HepG2 (cell line): ENCODE data around the gene PTPRM. TPM values are rescaled to one million over a fixed set of nuclear protein-coding genes. Genes with fewer than 3 reads are reported as not detected.
A peak's percentile ranks its signal among the peaks of the same experiment; 100 is the strongest.

Source experiments
- CHCHD3 ChIP-seq: sonication (generic); formaldehyde crosslinking; IDR thresholded peaks from 2 replicates; pipeline ENCODE4 v1.8.0; 2022; ENCODE audit warnings: mild to moderate bottlenecking, missing genetic modification reagents, moderate library complexity
- EEA1 ChIP-seq: sonication (generic); formaldehyde crosslinking; IDR thresholded peaks from 2 replicates; pipeline ENCODE4 v1.5.1; 2020; ENCODE audit warnings: mild to moderate bottlenecking, missing genetic modification reagents, borderline replicate concordance
- HDAC6 ChIP-seq: fragments of 200-600 bp; sonication (generic); IDR thresholded peaks from 2 replicates; pipeline ENCODE4 v1.7.0; 2017; ENCODE audit warnings: mild to moderate bottlenecking, antibody characterized with exemption, low read length, low read depth
- MIXL1 ChIP-seq: IDR thresholded peaks from 2 replicates; pipeline ENCODE4 v1.6.1; 2016
- SOX6 ChIP-seq, 2 experiments: fragments of 450-650 bp in 1 of 2; sonication (generic) in 1 of 2; formaldehyde crosslinking in 1 of 2; IDR thresholded peaks; 2 replicates each; pipeline versions ENCODE4 v1.4.0 to v1.6.1; 2017 to 2020; ENCODE audit warnings: antibody characterized with exemption in 1 of 2, mild to moderate bottlenecking in 1 of 2, missing genetic modification reagents in 1 of 2
- SP2 ChIP-seq: sonication (generic); formaldehyde crosslinking; IDR thresholded peaks from 2 replicates; pipeline ENCODE4 v1.5.1; 2020; ENCODE audit warnings: mild to moderate bottlenecking, missing genetic modification reagents
- ZKSCAN5 ChIP-seq: sonication (generic); formaldehyde crosslinking; IDR thresholded peaks from 2 replicates; pipeline ENCODE4 v1.5.1; 2020; ENCODE audit warnings: mild to moderate bottlenecking, missing genetic modification reagents
- ZNF121 ChIP-seq: sonication (generic); formaldehyde crosslinking; IDR thresholded peaks from 2 replicates; pipeline ENCODE4 v1.5.0; 2020; ENCODE audit warnings: mild to moderate bottlenecking, missing genetic modification reagents
- ZNF567 ChIP-seq: sonication (generic); formaldehyde crosslinking; IDR thresholded peaks from 2 replicates; pipeline ENCODE4 v1.8.1; 2023; ENCODE audit warnings: mild to moderate bottlenecking, missing genetic modification reagents, borderline replicate concordance
- ZNF598 ChIP-seq: sonication (generic); formaldehyde crosslinking; IDR thresholded peaks from 2 replicates; pipeline ENCODE4 v1.5.1; 2020; ENCODE audit warnings: mild to moderate bottlenecking, missing genetic modification reagents, borderline replicate concordance
- ZSCAN31 ChIP-seq: sonication (generic); formaldehyde crosslinking; IDR thresholded peaks from 2 replicates; pipeline ENCODE4 v1.5.0; 2020; ENCODE audit warnings: low read depth, mild to moderate bottlenecking, missing genetic modification reagents
- polyA plus RNA-seq, 8 experiments: library from polyadenylated mRNA; depleted of rRNA in 3 of 8; stranded (reverse) in 7 of 8; unstranded in 1 of 8; fragments of >200 nt; fragmentation: Illumina TruSeq in 4 of 8; extraction: Trizol in 4 of 8; gene quantifications; 2 replicates each; pipeline versions ENCODE4 v1.2.1 to v1.2.3, GENCODE V29; 2011 to 2016; ENCODE audit warnings: low read depth in 4 of 8, missing spikeins in 1 of 8, mixed read lengths in 1 of 8; ENCODE audit not compliant: insufficient read depth in 1 of 8
- total RNA-seq, 5 experiments: library from RNA; depleted of rRNA; stranded (reverse); fragments of >200 nt; fragmentation: Illumina TruSeq; extraction: Trizol; gene quantifications; 2 replicates each; pipeline ENCODE4 v1.2.3, GENCODE V29; 2016; ENCODE audit warnings: low read depth in 1 of 5
- TF ChIP-seq, protein P1 (sequence below), 2 experiments: sonication (generic) in 1 of 2; formaldehyde crosslinking in 1 of 2; IDR thresholded peaks; 2 replicates each; pipeline versions ENCODE4 v1.4.0 to v1.6.1; 2016 to 2020; ENCODE audit warnings: borderline replicate concordance in 1 of 2, low read depth in 1 of 2, mild to moderate bottlenecking in 1 of 2, missing genetic modification reagents in 1 of 2
- TF ChIP-seq, protein P2 (sequence below): sonication (generic); formaldehyde crosslinking; IDR thresholded peaks from 2 replicates; pipeline ENCODE4 v1.8.0; 2022; ENCODE audit warnings: mild to moderate bottlenecking, missing genetic modification reagents
- TF ChIP-seq, protein P3 (sequence below): IDR thresholded peaks from 2 replicates; pipeline ENCODE4 v1.6.1; 2016; ENCODE audit warnings: low read depth, missing genetic modification reagents, missing compliant biosample characterization
- TF ChIP-seq, protein P4 (sequence below): sonication (generic); formaldehyde crosslinking; IDR thresholded peaks from 2 replicates; pipeline ENCODE4 v1.4.0; 2020; ENCODE audit warnings: mild to moderate bottlenecking, missing genetic modification reagents, borderline replicate concordance

The PTPRM gene
- total and polyA plus RNA-seq, 2 of the 13 experiments (the other 11 are each of a cell fraction or from before 2014, with no cell fraction given) = 12.6 to 108 TPM

DNA sequence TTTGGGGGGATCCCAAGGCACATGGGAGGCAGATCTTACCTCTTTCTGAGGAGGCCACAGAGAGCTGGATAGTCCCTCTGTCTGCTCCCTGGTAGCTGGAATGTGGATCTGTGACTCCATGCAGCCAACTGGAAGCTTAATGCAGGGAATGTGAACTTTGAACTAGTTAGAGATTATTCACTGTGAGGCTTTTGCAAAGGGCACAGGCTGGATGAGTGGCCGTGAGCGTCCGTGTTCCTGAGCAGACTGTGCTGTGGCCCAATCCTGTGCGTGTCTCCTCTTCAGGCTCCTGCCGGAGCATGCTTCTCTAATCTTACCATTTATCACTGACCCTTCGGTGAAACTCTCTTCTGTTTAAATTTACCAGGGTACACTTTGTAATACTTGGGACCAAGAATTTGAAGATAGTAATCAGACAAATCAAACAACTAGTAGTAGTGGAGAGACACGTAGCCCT is 187.6 kb downstream of the PTPRM start (continued):
- TF ChIP-seq HDAC6 = no peak
- TF ChIP-seq ZSCAN31 = no peak
- peak; percentile 86; the same call in 1 of the 2 replicates for TF ChIP-seq ZNF567 (CRISPR knock-in tag)
- TF ChIP-seq CHCHD3 (CRISPR knock-in tag) = no peak
- TF ChIP-seq SP2 (CRISPR knock-in tag) = no peak
- TF ChIP-seq ZNF598 = 0 out of 2 replicates have a peak, but pooled peaks have one; percentile 54
- TF ChIP-seq EEA1 (CRISPR knock-in tag) = no peak
- no peak for TF ChIP-seq ZNF121 (CRISPR knock-in tag)
- no peak; the same call in 1 of the 2 replicates for TF ChIP-seq ZKSCAN5
- peak; percentile 44; the same call in 1 of the 2 replicates for TF ChIP-seq MIXL1 (CRISPR knock-in tag)
- TF ChIP-seq, protein P1, sequence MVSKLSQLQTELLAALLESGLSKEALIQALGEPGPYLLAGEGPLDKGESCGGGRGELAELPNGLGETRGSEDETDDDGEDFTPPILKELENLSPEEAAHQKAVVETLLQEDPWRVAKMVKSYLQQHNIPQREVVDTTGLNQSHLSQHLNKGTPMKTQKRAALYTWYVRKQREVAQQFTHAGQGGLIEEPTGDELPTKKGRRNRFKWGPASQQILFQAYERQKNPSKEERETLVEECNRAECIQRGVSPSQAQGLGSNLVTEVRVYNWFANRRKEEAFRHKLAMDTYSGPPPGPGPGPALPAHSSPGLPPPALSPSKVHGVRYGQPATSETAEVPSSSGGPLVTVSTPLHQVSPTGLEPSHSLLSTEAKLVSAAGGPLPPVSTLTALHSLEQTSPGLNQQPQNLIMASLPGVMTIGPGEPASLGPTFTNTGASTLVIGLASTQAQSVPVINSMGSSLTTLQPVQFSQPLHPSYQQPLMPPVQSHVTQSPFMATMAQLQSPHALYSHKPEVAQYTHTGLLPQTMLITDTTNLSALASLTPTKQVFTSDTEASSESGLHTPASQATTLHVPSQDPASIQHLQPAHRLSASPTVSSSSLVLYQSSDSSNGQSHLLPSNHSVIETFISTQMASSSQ (IDR thresholded peaks at IDR 0.05; ENCODE audit: low read depth) = no peak
- TF ChIP-seq, protein P1 (CRISPR knock-in tag; IDR thresholded peaks at IDR 0.05; ENCODE audit: borderline replicate concordance) = peak; percentile 41; the same call in 1 of the 2 replicates
- TF ChIP-seq, protein P2, sequence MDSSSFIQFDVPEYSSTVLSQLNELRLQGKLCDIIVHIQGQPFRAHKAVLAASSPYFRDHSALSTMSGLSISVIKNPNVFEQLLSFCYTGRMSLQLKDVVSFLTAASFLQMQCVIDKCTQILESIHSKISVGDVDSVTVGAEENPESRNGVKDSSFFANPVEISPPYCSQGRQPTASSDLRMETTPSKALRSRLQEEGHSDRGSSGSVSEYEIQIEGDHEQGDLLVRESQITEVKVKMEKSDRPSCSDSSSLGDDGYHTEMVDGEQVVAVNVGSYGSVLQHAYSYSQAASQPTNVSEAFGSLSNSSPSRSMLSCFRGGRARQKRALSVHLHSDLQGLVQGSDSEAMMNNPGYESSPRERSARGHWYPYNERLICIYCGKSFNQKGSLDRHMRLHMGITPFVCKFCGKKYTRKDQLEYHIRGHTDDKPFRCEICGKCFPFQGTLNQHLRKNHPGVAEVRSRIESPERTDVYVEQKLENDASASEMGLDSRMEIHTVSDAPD = peak; percentile 50; the same call in 1 of the 2 replicates
- TF ChIP-seq, protein P3, sequence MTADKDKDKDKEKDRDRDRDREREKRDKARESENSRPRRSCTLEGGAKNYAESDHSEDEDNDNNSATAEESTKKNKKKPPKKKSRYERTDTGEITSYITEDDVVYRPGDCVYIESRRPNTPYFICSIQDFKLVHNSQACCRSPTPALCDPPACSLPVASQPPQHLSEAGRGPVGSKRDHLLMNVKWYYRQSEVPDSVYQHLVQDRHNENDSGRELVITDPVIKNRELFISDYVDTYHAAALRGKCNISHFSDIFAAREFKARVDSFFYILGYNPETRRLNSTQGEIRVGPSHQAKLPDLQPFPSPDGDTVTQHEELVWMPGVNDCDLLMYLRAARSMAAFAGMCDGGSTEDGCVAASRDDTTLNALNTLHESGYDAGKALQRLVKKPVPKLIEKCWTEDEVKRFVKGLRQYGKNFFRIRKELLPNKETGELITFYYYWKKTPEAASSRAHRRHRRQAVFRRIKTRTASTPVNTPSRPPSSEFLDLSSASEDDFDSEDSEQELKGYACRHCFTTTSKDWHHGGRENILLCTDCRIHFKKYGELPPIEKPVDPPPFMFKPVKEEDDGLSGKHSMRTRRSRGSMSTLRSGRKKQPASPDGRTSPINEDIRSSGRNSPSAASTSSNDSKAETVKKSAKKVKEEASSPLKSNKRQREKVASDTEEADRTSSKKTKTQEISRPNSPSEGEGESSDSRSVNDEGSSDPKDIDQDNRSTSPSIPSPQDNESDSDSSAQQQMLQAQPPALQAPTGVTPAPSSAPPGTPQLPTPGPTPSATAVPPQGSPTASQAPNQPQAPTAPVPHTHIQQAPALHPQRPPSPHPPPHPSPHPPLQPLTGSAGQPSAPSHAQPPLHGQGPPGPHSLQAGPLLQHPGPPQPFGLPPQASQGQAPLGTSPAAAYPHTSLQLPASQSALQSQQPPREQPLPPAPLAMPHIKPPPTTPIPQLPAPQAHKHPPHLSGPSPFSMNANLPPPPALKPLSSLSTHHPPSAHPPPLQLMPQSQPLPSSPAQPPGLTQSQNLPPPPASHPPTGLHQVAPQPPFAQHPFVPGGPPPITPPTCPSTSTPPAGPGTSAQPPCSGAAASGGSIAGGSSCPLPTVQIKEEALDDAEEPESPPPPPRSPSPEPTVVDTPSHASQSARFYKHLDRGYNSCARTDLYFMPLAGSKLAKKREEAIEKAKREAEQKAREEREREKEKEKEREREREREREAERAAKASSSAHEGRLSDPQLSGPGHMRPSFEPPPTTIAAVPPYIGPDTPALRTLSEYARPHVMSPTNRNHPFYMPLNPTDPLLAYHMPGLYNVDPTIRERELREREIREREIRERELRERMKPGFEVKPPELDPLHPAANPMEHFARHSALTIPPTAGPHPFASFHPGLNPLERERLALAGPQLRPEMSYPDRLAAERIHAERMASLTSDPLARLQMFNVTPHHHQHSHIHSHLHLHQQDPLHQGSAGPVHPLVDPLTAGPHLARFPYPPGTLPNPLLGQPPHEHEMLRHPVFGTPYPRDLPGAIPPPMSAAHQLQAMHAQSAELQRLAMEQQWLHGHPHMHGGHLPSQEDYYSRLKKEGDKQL = peak; percentile 24; the same call in 1 of the 2 replicates
- no peak for TF ChIP-seq SOX6 (IDR thresholded peaks at IDR 0.05)
- TF ChIP-seq SOX6 (CRISPR knock-in tag; IDR thresholded peaks at IDR 0.05) = peak; percentile 52; the same call in 1 of the 2 replicates
- TF ChIP-seq, protein P4, sequence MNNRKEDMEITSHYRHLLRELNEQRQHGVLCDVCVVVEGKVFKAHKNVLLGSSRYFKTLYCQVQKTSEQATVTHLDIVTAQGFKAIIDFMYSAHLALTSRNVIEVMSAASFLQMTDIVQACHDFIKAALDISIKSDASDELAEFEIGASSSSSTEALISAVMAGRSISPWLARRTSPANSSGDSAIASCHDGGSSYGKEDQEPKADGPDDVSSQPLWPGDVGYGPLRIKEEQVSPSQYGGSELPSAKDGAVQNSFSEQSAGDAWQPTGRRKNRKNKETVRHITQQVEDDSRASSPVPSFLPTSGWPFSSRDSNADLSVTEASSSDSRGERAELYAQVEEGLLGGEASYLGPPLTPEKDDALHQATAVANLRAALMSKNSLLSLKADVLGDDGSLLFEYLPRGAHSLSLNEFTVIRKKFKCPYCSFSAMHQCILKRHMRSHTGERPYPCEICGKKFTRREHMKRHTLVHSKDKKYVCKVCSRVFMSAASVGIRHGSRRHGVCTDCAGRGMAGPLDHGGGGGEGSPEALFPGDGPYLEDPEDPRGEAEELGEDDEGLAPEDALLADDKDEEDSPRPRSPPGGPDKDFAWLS (CRISPR knock-in tag) = no peak
